Muscle layer of colon (tissue), 2 donors: Measurements from ENCODE around the gene EPHA2.
"Not testable (repeated sequence)": the region's sequence is repeated elsewhere in the genome, so short reads cannot be mapped to it uniquely, and the experiment has no call there.

Source experiments
- H3K27ac ChIP-seq: one replicate; pipeline ENCODE4 v1.7.0; 2013; ENCODE audit warnings: low read depth, mild to moderate bottlenecking, low read length, moderate library complexity
- H3K27me3 ChIP-seq, 2 donors: one replicate each; pipeline ENCODE4 v1.7.0; 2013; ENCODE audit warnings: low read length in 2 of 2, mild to moderate bottlenecking in 2 of 2; ENCODE audit not compliant: insufficient read depth in 2 of 2, control insufficient read depth in 1 of 2
- H3K36me3 ChIP-seq: one replicate; pipeline ENCODE4 v1.7.0; 2013; ENCODE audit warnings: mild to moderate bottlenecking, low read length; ENCODE audit not compliant: insufficient read depth
- H3K4me1 ChIP-seq: one replicate; pipeline ENCODE4 v1.7.0; 2013; ENCODE audit warnings: mild to moderate bottlenecking, low read length; ENCODE audit not compliant: insufficient read depth
- H3K4me3 ChIP-seq, 2 donors: one replicate each; pipeline ENCODE4 v1.7.0; 2013; ENCODE audit warnings: low read length in 2 of 2, low read depth in 1 of 2, mild to moderate bottlenecking in 1 of 2, moderate library complexity in 1 of 2
- H3K9ac ChIP-seq: one replicate; pipeline ENCODE4 v1.7.0; 2013; ENCODE audit warnings: low read length
- H3K9me3 ChIP-seq: one replicate; pipeline ENCODE4 v1.7.0; 2013; ENCODE audit warnings: mild to moderate bottlenecking, low read length
- donor health status: abdominal sarcoma.
- donor health status: Adenocarcinoma of cecum.

The EPHA2 gene

DNA sequence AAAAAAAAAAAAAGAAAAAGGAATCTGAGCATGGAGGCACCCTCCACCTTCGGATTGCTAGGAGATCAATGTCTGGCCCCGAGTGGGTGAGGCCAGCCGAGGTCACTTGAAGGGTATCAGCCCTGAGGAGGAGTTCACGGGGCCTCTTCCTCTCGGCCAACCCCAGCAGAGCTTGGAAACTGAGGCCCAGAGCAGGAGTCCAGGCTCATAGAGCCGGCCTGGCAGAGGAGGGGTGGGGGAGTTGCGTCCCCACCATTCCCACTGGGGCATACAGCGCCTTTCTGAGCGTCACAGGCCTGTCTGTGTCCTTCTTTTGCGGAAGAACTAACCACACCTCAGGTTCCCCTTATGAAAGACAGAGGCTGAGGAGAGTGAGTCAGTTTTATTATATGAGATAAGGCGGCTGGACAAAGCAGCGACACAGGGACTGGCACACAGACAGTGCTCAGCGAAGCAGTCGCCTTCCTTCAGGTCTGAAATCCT, 17.1 kb upstream of the EPHA2 start:
- no peaks in the 10 kb centered on the region for H3K9me3 ChIP-seq
- peaks cover 38% of the 10 kb centered on the region for H3K4me1 ChIP-seq
- H3K36me3 ChIP-seq = no peaks in the 10 kb centered on the region
- no peak overlapping the region for H3K9ac ChIP-seq
- H3K4me3 ChIP-seq = no peak overlapping the region
- H3K27ac ChIP-seq = no peak overlapping the region
- H3K27me3 ChIP-seq = no peaks in the 10 kb centered on the region

DNA sequence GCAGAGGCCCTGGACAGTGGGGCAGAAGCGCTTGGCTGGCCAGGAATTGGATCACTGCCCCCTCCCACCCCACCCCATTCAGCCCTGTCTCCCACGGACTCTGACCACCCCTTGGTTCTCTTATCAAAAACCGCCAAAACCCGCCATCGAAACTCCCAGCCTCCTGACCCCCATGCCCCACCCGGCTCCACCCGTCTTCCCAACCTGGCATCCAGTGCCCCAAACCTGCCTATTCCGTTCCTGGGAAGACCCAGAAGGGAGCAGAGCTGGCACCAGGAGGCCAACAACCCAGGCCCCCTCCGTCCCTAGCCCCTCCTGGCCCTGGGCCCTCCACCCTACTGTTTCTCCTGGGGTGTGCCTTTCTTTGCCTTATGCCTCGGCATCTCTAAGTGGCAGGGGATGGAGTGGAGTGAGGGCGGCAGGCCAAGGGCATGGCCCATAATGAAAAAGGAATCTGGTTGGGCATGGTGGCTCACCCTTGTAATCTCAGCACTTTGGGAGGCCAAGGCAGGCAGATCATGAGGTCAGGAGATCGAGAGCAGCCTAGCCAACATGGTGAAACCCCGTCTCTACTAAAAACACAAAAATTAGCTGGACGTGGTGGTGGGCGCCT, 16.5 kb upstream of the EPHA2 start:
- Histone ChIP-seq H3K27ac (no peak overlapping the region), H3K9ac (no peak overlapping the region), H3K27me3 (no peaks in the 10 kb centered on the region), H3K4me3 (no peak overlapping the region), H3K4me1 (peaks cover 31% of the 10 kb centered on the region), H3K9me3 (no peaks in the 10 kb centered on the region), H3K36me3 (no peaks in the 10 kb centered on the region)

DNA sequence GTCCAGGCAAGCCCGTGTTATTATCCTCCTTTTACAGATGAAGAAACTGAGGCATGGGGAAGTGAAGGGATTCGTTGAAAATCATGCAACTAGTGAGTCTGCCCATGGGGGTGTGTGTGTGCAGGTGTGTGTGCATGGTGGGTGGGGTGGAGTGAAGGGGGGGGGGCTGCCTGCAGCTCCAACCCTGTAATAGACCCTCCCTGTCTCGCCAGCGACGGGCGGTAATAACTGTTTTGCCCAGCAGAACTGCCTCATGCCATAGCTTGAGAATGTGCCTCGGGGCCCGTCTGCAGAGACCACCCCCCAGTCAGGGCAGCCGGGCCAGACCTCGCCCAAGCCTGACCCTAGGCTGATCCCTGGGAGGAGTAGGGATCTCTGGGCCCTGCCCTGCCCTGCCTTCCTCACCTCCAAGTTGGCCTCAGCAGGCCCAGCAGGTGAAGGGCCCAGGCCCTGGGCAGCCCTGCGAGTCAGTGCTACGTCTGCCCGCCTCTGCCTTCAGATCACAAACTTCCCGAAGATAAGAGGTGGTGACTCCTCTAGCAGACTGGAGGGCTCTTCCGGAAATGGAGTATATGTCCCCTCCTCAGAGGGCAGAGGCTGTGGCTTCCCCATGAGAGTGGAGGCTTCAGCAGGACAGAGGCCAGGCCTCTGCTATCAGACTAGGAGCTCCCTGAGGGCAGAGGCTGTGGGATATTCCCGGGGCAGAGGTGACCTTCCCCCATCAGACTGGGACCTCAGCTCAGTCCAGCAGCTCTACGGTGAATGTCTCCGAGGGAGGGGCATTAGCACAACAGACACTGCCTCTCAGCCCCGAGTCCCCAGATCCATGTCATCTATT, 15.7 kb upstream of the EPHA2 start:
- peaks cover 24% of the 10 kb centered on the region for H3K4me1 ChIP-seq

DNA sequence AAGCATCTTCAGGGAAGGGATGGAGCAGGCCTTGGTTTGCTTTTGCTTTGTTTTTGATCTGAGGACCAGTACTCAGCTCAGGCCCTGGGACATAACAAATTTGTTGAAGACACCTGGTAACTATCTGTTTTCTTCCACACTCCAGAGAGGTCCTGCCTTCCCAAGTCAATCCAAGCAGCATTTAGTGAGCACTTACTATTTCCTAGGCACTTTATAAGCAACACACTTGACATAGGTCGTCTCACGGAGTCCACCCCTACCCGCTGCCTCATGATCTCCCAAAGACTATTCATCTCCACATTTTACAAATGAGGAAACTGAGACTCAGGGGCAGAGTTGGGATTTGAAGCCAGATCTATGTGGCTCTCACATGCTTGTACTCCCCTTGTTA, 14.4 kb upstream of the EPHA2 start:
- H3K9me3 ChIP-seq = no peaks in the 10 kb centered on the region
- no peak overlapping the region for H3K27ac ChIP-seq
- no peaks in the 10 kb centered on the region for H3K36me3 ChIP-seq
- no peak overlapping the region for H3K9ac ChIP-seq
- peaks cover 11% of the 10 kb centered on the region for H3K4me1 ChIP-seq
- H3K4me3 ChIP-seq = no peak overlapping the region
- H3K27me3 ChIP-seq = no peaks in the 10 kb centered on the region

More for the DNA sequence above, 15.7 kb upstream of the EPHA2 start:
- no peak overlapping the region for H3K4me3 ChIP-seq
- no peaks in the 10 kb centered on the region for H3K9me3 ChIP-seq
- H3K27me3 ChIP-seq = no peaks in the 10 kb centered on the region
- H3K27ac ChIP-seq = no peak overlapping the region
- H3K9ac ChIP-seq = no peak overlapping the region
- no peaks in the 10 kb centered on the region for H3K36me3 ChIP-seq

DNA sequence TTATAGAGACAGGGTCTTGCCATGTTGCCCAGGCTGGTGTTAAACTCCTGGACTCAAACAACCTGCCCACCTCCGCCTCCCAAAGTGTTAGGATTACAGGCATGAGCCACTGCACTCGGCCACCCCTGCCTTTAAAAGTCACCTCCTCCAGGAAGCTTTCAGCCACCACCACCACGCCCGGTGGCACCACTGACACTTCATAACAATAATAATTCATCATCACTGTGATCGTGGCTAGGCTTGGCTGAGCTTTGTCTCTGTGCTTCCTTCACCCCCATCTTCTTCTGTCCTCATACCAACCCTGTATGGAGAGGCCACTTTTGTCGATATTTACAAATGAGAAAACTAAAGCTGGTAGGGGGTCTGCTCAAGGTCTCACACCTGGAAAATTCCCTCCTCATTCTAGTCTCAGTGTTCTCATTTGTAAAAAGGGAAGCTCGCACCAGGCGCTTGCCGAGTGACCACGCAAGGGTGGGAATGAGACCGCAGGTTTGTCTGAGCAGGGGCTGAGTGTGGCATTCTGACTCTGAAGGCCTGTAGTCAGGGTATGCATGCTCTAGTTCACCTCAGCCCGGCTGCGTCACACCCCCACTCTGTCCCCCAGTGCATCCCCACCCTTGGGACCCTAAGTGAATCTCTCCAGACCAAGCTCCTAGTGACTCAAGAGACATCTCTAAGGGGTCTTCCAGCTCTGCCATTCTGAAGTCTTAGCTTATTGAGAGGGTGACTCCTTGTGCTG, 12.9 kb upstream of the EPHA2 start:
- H3K9ac ChIP-seq = no peak overlapping the region
- H3K27ac ChIP-seq = no peak overlapping the region
- H3K4me1 ChIP-seq = no peaks in the 10 kb centered on the region
- no peaks in the 10 kb centered on the region for H3K9me3 ChIP-seq
- H3K4me3 ChIP-seq = no peak overlapping the region
- H3K36me3 ChIP-seq = no peaks in the 10 kb centered on the region
- H3K27me3 ChIP-seq = no peaks in the 10 kb centered on the region

DNA sequence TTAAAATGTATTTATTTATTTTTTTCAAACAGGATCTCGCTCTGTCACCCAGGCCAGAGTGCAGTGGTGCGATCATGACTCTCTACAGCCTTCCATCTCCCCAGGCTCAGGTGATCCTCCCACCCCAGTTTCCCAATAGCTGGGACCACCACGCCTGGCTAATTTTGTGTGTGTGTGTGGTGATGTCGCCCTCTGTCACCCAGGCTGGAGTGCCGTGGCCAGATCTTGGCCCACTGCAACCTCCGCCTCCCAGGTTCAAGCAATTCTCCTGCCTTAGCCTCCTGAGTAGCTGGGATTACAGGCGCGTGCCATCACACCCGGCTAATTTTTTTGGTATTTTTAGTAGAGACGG, 12.3 kb upstream of the EPHA2 start:
- not testable (repeated sequence) for H3K9ac ChIP-seq, H3K9me3 ChIP-seq, H3K4me1 ChIP-seq, H3K4me3 ChIP-seq, H3K27me3 ChIP-seq, H3K27ac ChIP-seq, H3K36me3 ChIP-seq

DNA sequence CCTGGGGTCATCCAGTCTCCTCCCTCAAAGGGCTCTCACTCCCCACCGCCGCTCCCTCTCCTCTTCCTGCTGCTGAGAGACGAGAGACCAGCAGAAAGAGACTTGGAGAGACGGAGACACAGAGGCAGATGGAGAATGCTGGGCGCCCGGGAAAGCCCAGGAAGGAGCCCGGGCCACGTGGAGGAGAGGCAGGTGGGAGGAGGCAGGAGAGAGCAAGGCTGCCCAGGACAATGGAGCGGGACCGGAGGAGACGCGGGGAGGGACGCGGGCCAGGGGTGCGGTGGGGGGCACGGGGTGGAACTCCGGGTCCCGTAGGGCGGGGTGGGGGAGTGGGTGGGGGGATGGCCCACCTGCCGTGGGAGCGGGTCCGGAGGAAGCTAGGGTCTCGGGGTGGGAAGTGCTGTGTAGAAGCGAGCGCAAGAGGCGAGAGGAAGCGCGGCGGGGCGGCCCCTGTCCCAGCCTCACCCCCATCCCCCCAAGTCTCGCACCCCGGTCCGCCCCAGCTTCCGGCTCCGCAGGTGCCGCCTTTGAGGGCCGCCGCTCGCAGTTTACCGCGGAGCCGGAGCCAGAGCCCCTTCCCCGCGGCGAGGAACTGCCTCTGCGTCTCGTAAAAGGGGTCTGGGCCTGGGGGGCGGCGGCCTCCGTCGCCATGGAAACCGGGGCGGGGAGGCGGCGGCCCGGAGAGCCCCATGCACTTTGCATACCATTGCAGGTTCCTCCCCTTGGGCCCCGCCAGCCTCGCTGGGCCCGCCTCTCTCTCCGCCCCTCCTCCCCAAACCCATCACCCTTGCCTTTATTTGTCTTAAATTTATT, 11.7 kb upstream of the EPHA2 start:
- Histone ChIP-seq H3K27ac (no peak overlapping the region), H3K36me3 (no peaks in the 10 kb centered on the region), H3K27me3 (no peaks in the 10 kb centered on the region), H3K9ac (no peak overlapping the region), H3K9me3 (no peaks in the 10 kb centered on the region), H3K4me3 (no peak overlapping the region), H3K4me1 (no peaks in the 10 kb centered on the region)

DNA sequence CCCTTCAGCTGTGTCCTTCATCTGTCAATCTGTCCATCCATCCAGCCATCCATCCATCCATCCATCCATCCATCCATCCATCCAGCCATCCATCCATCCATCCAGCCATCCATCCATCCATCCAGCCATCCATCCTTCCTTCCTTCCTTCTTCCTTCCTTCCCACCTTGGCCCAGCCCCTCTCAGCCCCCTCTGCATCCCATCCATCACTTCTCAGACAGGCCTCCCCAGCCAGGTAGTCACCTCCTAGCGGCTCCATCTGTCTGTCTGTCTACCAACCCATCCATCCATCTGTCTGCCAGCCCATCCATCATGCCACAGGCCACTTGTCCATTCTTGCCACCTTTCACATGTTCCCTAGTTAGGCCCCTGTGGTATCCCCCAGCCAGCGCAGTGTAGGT, 10.2 kb upstream of the EPHA2 start:
- H3K4me1 ChIP-seq = no peaks in the 10 kb centered on the region
- H3K4me3 ChIP-seq = no peak overlapping the region
- H3K9ac ChIP-seq = no peak overlapping the region
- H3K9me3 ChIP-seq = no peaks in the 10 kb centered on the region
- no peaks in the 10 kb centered on the region for H3K36me3 ChIP-seq
- H3K27ac ChIP-seq = no peak overlapping the region
- H3K27me3 ChIP-seq = no peaks in the 10 kb centered on the region

DNA sequence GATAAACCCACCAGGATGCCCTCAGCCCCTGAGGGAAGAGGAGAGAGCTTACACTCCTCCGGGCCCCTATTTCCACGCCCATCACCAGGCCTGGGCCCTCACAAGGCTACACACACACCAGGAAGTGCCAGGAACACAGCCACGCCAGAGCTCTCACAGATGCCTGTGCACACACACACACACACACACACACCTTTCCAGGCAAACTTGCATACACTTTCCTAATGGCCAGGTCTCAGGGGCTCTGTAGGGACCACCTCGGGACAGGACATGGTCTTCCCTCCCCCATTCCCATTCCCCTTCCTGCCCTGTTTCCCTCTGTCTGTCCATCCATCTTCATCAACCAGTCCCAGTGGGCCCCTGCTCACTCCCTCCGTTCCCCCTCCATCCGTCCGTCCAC, 9.7 kb upstream of the EPHA2 start:
- H3K27me3 ChIP-seq = no peaks in the 10 kb centered on the region
- H3K4me3 ChIP-seq = no peak overlapping the region
- no peaks in the 10 kb centered on the region for H3K4me1 ChIP-seq
- H3K9ac ChIP-seq = no peak overlapping the region
- H3K36me3 ChIP-seq = no peaks in the 10 kb centered on the region
- H3K9me3 ChIP-seq = no peaks in the 10 kb centered on the region
- no peak overlapping the region for H3K27ac ChIP-seq

DNA sequence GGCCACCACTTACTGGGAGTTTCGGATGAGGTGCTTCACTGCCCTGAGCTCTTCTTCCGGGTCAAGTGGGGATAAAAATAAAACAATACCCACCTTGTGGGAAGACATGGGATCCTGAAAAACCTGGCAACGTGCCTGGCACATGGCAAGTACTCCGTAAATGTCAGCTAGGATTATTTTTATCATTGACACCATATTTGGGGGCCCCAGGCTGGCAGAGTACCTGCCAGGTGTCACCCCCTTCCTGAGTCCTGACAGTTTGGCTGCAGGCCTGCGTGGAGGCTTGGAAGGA, 9.2 kb upstream of the EPHA2 start:
- H3K36me3 ChIP-seq = no peaks in the 10 kb centered on the region
- no peaks in the 10 kb centered on the region for H3K9me3 ChIP-seq
- no peaks in the 10 kb centered on the region for H3K4me1 ChIP-seq
- no peak overlapping the region for H3K27ac ChIP-seq
- no peaks in the 10 kb centered on the region for H3K27me3 ChIP-seq
- no peak overlapping the region for H3K9ac ChIP-seq
- no peak overlapping the region for H3K4me3 ChIP-seq
